HFF-Myc (cell line): ENCODE measurements around the gene ZNF76.
"Not testable (repeated sequence)": the region's sequence is repeated elsewhere in the genome, so short reads cannot be mapped to it uniquely, and the experiment has no call there.

Experiments used
- DNase-seq: peaks from one replicate; pipeline ENCODE4 v3.0.0-alpha.2; 2011; ENCODE audit warnings: low read depth; ENCODE audit errors: extremely low read depth
- H3K4me3 ChIP-seq: replicated peaks from 2 replicates; pipeline ENCODE4 v1.5.1; 2011; ENCODE audit warnings: low read depth, mild to moderate bottlenecking, control low read depth, low read length
- CTCF ChIP-seq: IDR thresholded peaks from 2 replicates; pipeline ENCODE4 v1.5.1; 2012; ENCODE audit warnings: mild to moderate bottlenecking, low read depth, low read length, control low read depth; ENCODE audit errors: missing control alignments

The ZNF76 gene

GRCh38 chr6:35304299-35304698 lies 44.8 kb downstream of the ZNF76 start:
- no peak for DNase-seq
- H3K4me3 ChIP-seq, result no peak overlapping the region
- no peak for TF ChIP-seq CTCF

GRCh38 chr6:35305117-35305516 lies 45.6 kb downstream of the ZNF76 start:
- DNase-seq, result no peak
- H3K4me3 ChIP-seq, result no peak overlapping the region
- TF ChIP-seq CTCF, result no peak

GRCh38 chr6:35307138-35307537 lies 47.6 kb downstream of the ZNF76 start:
- not testable (repeated sequence) for DNase-seq, H3K4me3 ChIP-seq

- not testable (repeated sequence) for DNase-seq, H3K4me3 ChIP-seq
Observed at GRCh38 chr6:35308543-35308942, 49.0 kb downstream of the ZNF76 start.

GRCh38 chr6:35309611-35310264 lies 50.2 kb downstream of the ZNF76 start:
- no peak for TF ChIP-seq CTCF
- DNase-seq, result no peak
- no peak overlapping the region for H3K4me3 ChIP-seq

GRCh38 chr6:35310265-35310831 lies 50.8 kb downstream of the ZNF76 start:
- TF ChIP-seq CTCF, result no peak
- no peak overlapping the region for H3K4me3 ChIP-seq

GRCh38 chr6:35311390-35312075 lies 52.0 kb downstream of the ZNF76 start:
- no peak for TF ChIP-seq CTCF
- H3K4me3 ChIP-seq, result no peak overlapping the region
- DNase-seq, result no peak

More at GRCh38 chr6:35310265-35310831, 50.8 kb downstream of the ZNF76 start:
- no peak for DNase-seq
